GM18505 (cell line): Measurements from ENCODE around the gene SHC1.
"Not testable (repeated sequence)": the region's sequence is repeated elsewhere in the genome, so short reads cannot be mapped to it uniquely, and the experiment has no call there.

Experiments
- ATAC-seq: cut with Tn5 transposase; IDR thresholded peaks from one replicate; pipeline ENCODE4 v1.9.1; 2021; ENCODE audit not compliant: unreplicated experiment
- POLR2A ChIP-seq: IDR thresholded peaks from 4 replicates; pipeline ENCODE4 v1.6.1; 2011; ENCODE audit warnings: borderline replicate concordance; ENCODE audit not compliant: insufficient read depth, insufficient read length; ENCODE audit errors: extremely low read depth

SHC1 gene

GRCh38 chr1:154994591-154994990 lies 24.0 kb upstream of the SHC1 start:
- ATAC-seq = no peak
- no peak for TF ChIP-seq POLR2A

GRCh38 chr1:154994269-154994587 lies 23.7 kb upstream of the SHC1 start:
- no peak for TF ChIP-seq POLR2A
- no peak for ATAC-seq

GRCh38 chr1:154993572-154994268 lies 23.2 kb upstream of the SHC1 start, which contains the start of gene LENEP:
Gene LENEP (plus strand): TSS chr1:154993586. CDS start chr1:154993608, 22 bp downstream.
- TF ChIP-seq POLR2A = no peak
- no peak for ATAC-seq

- no peak for TF ChIP-seq POLR2A
- no peak for ATAC-seq
Observed at GRCh38 chr1:154992721-154993571, 22.4 kb upstream of the SHC1 start.

- ATAC-seq = no peak
- no peak for TF ChIP-seq POLR2A
Observed at GRCh38 chr1:154990276-154990675, 19.7 kb upstream of the SHC1 start.

GRCh38 chr1:154989195-154989860 lies 18.8 kb upstream of the SHC1 start:
- TF ChIP-seq POLR2A = no peak
- ATAC-seq = no peak

- TF ChIP-seq POLR2A = no peak
- ATAC-seq = no peak
Observed at GRCh38 chr1:154988058-154988954, 17.8 kb upstream of the SHC1 start.

GRCh38 chr1:154987326-154987725 lies 16.8 kb upstream of the SHC1 start:
- no peak for TF ChIP-seq POLR2A
- no peak for ATAC-seq

- not testable (repeated sequence) for ATAC-seq
Observed at GRCh38 chr1:154986736-154987135, 16.2 kb upstream of the SHC1 start.

GRCh38 chr1:154983776-154984466 lies 13.4 kb upstream of the SHC1 start:
- no peak for ATAC-seq
- TF ChIP-seq POLR2A = no peak

- TF ChIP-seq POLR2A = peak; percentile 77
- peak; percentile 96 for ATAC-seq
Observed at GRCh38 chr1:154982897-154983648, 12.5 kb upstream of the SHC1 start, which contains the start of gene FLAD1. Gene FLAD1 (plus strand): TSS chr1:154983344. CDS start chr1:154983695, 351 bp downstream.

GRCh38 chr1:154982341-154982740 lies 11.8 kb upstream of the SHC1 start:
- TF ChIP-seq POLR2A = no peak
- no peak for ATAC-seq
